ENCODE data around the gene FAHD1.

Gene FAHD1

DNA sequence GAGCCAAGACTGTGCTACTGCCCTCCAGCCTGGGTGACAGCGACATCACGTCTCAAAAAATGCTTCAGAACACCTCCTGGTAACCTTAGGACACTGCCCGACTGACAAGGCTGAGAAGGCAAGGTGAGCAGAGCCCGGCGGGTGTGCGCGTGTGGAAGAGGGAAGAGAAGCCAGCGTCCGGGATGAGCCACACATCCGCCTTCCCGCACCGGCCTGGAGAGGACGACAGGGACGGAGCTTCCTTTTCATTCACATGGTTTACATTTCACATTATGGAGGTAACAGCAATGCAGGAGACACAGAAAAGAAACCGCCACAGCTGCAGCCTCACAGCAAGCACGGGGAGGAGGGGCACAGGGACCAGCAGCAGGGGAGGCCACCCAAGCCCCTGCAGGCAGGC is 16.9 kb upstream of the FAHD1 start:
- no peak overlapping the region for H3K4me3 ChIP-seq (ENCODE audit: low read depth, low read length)
- TF ChIP-seq, protein P1, sequence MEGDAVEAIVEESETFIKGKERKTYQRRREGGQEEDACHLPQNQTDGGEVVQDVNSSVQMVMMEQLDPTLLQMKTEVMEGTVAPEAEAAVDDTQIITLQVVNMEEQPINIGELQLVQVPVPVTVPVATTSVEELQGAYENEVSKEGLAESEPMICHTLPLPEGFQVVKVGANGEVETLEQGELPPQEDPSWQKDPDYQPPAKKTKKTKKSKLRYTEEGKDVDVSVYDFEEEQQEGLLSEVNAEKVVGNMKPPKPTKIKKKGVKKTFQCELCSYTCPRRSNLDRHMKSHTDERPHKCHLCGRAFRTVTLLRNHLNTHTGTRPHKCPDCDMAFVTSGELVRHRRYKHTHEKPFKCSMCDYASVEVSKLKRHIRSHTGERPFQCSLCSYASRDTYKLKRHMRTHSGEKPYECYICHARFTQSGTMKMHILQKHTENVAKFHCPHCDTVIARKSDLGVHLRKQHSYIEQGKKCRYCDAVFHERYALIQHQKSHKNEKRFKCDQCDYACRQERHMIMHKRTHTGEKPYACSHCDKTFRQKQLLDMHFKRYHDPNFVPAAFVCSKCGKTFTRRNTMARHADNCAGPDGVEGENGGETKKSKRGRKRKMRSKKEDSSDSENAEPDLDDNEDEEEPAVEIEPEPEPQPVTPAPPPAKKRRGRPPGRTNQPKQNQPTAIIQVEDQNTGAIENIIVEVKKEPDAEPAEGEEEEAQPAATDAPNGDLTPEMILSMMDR (IDR thresholded peaks at IDR 0.05; ENCODE audit: low read depth, low read length) = no peak
- in situ Hi-C loops (cut with HindIII; ENCODE audit: low sequenced_read_pairs) = no loop called here
- no peak for DNase-seq (ENCODE audit: low read depth, low spot score)

DNA sequence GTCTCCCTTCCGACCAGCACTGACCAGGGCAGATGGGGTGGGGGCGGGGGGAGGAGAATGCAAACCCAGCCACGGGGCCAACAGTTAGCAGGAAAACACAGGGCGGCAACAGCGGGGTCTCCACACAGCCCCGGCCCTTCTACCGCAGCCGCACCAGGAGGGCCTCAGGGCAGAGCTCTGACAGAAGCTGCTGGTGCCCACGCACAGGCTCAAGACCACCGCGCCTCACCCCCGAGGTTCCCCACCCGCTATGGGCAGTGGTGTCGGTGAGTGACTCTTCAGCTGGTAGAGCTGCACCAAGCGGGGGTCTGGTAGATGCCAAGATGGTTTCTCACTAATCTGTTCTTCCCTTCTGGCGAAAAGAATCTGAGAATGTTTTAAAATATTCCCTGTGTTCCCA is 16.5 kb upstream of the FAHD1 start:
- TF ChIP-seq, protein P1 (IDR thresholded peaks at IDR 0.05; ENCODE audit: low read depth, low read length) = no peak
- H3K4me3 ChIP-seq (ENCODE audit: low read depth, low read length) = no peak overlapping the region
- in situ Hi-C loops (cut with HindIII; ENCODE audit: low sequenced_read_pairs) = no loop called here
- no peak for DNase-seq (ENCODE audit: low read depth, low spot score)

DNA sequence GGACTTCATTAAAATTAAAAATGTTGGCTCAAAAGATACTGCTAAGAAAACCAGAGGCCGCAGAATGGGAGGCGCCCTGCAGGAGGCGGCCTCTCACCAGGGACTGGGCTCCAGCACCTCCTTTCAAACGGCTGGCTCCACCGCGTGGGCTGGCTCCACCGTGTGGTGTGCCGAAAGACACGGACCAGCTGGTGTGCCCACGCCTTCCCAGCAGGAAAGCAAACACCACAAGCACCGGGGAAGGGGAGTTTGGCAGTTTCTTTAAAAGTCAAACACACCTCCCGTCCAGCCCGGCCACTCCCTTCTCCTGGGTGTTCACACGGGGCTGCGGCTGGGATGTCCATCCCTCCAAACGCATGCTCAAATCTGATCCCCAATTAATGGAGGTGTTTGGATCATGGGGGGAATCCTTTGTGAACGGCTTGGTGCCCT is 14.3 kb upstream of the FAHD1 start:
- H3K4me3 ChIP-seq (ENCODE audit: low read depth, low read length) = no peak overlapping the region
- DNase-seq (ENCODE audit: low read depth, low spot score) = peak; percentile 38
- in situ Hi-C loops (cut with HindIII; ENCODE audit: low sequenced_read_pairs) = no loop called here
- TF ChIP-seq, protein P1 (IDR thresholded peaks at IDR 0.05; ENCODE audit: low read depth, low read length) = peak; percentile 62

DNA sequence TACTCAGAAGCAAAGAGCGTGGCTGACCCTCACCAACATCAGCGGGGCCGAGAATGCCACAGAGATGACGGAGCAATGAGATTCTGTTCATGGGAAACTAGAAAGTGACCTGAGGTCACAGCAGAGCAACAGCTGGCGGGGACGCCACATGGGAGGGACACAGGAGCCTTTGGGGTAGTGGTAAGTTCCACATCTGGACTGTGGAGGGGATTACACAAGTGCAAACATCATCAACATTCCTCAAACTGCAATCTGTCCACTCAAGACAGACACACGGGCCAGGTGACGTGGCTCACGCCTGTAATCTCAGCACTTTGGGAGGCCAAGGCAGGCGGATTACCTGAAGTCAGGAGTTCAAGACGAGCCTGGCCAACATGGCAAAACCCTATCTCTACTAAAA is 11.5 kb upstream of the FAHD1 start:
- in situ Hi-C loops (cut with HindIII; ENCODE audit: low sequenced_read_pairs) = no loop called here
- DNase-seq (ENCODE audit: low read depth, low spot score) = no peak
- TF ChIP-seq, protein P1 (IDR thresholded peaks at IDR 0.05; ENCODE audit: low read depth, low read length) = no peak
- no peak overlapping the region for H3K4me3 ChIP-seq (ENCODE audit: low read depth, low read length)

DNA sequence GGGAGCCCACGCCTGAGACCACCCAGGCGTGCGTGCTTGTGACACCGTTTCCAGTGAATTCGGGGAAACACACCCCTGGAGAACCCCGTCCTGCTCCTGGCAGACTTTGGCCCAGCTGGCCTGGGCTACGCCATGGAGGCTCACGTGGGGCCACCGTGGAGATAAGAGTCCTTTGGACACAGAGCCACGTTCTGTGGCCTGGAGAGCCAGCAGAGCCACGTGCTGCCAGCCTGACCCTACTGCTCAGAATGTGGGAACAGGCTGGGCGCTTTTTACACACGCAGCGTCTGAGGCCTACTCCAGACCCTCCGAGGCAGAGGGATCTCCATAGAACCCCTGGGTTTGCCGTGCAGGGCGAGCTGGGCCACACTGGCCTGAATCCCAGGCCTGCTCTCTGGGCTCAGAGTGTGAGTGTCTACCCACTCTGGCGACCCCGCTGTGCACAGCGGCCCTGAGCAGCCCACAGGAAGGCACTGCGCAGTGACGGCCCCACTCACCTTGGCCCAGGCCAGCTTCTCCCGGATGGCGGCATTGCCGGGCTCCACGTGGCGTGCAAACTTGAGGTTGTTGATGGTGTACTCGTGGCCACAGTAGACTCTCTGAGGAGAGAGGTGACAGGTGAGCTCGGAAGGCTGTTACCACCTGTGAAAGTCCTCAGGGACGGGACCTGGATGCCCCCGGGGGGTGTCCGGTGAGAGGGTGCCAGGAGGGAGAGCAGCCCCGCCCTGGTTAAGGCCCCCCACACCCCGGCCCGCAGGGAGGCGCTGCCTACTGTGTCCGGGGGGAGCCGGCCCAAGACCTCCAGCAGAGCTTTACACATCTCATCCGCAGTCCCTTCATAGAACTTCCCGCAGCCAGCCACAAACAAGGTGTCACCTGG is 10.4 kb upstream of the FAHD1 start:
- TF ChIP-seq, protein P1 (IDR thresholded peaks at IDR 0.05; ENCODE audit: low read depth, low read length) = no peak
- in situ Hi-C loops (cut with HindIII; ENCODE audit: low sequenced_read_pairs) = no loop called here
- no peak overlapping the region for H3K4me3 ChIP-seq (ENCODE audit: low read depth, low read length)
- DNase-seq (ENCODE audit: low read depth, low spot score) = no peak

DNA sequence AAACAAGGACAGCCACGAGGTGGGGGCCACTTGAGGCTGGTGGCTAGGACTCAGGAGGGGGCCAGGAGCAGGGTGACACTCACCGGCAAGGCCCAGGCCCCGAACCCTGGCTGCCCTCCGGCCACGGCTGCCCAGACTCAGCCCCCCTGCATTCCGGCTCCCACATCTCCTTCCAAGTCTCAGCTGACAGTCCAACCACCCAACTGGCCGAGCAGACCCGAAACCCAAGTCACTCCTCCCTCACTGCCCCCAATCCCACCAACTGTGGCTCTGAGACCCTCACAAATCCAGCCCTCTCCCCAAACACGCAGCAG is 9.8 kb upstream of the FAHD1 start:
- no peak for DNase-seq (ENCODE audit: low read depth, low spot score)
- TF ChIP-seq, protein P1 (IDR thresholded peaks at IDR 0.05; ENCODE audit: low read depth, low read length) = no peak
- no peak overlapping the region for H3K4me3 ChIP-seq (ENCODE audit: low read depth, low read length)
- in situ Hi-C loops (cut with HindIII; ENCODE audit: low sequenced_read_pairs) = no loop called here
